SK-N-SH (cell line): ENCODE data around the gene FBXL22.

Source experiments
- EZH2phosphoT487 ChIP-seq: fragments of 200-600 bp; sonication (generic); IDR thresholded peaks from 2 replicates; pipeline ENCODE4 v1.6.1; 2017; ENCODE audit warnings: low read depth, mixed run types, mild to moderate bottlenecking, antibody characterized with exemption, moderate library complexity, borderline replicate concordance
- RFX5 ChIP-seq: IDR thresholded peaks from 2 replicates; pipeline ENCODE4 v1.6.1; 2012; ENCODE audit warnings: mild to moderate bottlenecking, improper control_type of control experiment, low read length
- TF ChIP-seq, protein P1 (sequence below): IDR thresholded peaks from 2 replicates; pipeline ENCODE4; 2012

GRCh38 chr15:63623232-63623969, 26.2 kb downstream of the FBXL22 start:
- TF ChIP-seq EZH2phosphoT487 (no peak), RFX5 (no peak)
- TF ChIP-seq, protein P1, sequence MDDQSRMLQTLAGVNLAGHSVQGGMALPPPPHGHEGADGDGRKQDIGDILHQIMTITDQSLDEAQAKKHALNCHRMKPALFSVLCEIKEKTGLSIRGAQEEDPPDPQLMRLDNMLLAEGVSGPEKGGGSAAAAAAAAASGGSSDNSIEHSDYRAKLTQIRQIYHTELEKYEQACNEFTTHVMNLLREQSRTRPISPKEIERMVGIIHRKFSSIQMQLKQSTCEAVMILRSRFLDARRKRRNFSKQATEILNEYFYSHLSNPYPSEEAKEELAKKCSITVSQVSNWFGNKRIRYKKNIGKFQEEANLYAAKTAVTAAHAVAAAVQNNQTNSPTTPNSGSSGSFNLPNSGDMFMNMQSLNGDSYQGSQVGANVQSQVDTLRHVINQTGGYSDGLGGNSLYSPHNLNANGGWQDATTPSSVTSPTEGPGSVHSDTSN = no peak
